Activated naive CD4-positive, alpha-beta T cell treated with Interleukin-2 at 50 U/mL for 16 hours (primary cell): ENCODE results near the gene ZDHHC8.

Source experiments
- DNase-seq: peaks from one replicate; pipeline ENCODE4 v3.0.0-alpha.2; 2020

Gene ZDHHC8, protein sequence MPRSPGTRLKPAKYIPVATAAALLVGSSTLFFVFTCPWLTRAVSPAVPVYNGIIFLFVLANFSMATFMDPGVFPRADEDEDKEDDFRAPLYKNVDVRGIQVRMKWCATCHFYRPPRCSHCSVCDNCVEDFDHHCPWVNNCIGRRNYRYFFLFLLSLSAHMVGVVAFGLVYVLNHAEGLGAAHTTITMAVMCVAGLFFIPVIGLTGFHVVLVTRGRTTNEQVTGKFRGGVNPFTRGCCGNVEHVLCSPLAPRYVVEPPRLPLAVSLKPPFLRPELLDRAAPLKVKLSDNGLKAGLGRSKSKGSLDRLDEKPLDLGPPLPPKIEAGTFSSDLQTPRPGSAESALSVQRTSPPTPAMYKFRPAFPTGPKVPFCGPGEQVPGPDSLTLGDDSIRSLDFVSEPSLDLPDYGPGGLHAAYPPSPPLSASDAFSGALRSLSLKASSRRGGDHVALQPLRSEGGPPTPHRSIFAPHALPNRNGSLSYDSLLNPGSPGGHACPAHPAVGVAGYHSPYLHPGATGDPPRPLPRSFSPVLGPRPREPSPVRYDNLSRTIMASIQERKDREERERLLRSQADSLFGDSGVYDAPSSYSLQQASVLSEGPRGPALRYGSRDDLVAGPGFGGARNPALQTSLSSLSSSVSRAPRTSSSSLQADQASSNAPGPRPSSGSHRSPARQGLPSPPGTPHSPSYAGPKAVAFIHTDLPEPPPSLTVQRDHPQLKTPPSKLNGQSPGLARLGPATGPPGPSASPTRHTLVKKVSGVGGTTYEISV

DNA sequence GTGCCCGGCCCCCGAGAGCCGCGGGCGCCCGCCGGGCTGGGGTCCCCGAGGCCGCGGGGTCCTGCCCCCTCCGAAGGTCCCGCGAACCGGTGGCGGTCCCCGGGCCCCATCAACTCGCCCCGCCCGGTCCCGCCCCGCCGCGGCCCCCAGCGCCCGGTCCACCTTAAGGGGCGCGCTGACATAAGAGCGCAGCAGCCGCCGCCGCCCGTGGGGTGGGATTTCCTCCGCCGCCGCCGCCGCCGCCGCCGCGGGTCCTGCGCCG lies at the start of gene ZDHHC8:
Gene ZDHHC8, plus strand, starts transcription at position 208 of the 262 bp plus-strand sequence. CDS start 144 bp downstream, outside the sequence.
- DNase-seq = peak; percentile 51

DNA sequence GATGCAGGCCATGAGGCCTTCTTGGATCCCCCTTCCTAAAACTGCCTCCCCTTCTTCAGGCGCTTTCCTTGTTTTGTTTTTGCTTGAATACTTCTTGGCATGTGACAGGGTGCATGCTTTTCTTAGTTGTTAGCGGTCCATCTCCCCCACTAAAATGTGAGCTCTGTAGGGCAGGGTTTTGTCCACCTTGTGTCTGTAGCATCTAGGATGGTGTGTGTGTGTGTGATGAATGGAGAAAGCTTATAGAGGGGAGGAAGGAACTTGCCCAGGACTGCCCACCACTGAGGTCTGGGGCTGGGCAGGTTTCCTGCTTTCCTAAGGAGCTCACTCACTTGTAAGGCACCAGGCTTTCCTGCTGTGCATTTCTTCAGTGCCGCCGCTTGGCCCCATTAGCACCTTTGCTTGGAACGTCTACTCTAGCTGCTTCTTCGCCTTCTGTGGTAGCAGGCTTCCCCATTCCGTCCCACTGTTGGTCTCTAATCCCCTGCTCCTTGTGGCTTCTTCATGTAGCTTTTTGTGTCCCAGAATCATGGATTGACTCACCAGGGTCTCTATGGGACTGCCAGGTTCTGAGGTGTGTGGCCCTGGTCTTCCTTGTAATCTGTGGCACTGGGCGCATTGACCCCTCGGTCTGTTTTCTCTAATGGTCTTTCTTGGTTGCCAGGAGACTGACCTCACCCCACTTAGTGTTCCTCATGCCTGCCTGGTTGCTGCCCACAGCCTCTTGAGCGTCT lies 48.3 kb upstream of the ZDHHC8 start:
- DNase-seq = no peak

DNA sequence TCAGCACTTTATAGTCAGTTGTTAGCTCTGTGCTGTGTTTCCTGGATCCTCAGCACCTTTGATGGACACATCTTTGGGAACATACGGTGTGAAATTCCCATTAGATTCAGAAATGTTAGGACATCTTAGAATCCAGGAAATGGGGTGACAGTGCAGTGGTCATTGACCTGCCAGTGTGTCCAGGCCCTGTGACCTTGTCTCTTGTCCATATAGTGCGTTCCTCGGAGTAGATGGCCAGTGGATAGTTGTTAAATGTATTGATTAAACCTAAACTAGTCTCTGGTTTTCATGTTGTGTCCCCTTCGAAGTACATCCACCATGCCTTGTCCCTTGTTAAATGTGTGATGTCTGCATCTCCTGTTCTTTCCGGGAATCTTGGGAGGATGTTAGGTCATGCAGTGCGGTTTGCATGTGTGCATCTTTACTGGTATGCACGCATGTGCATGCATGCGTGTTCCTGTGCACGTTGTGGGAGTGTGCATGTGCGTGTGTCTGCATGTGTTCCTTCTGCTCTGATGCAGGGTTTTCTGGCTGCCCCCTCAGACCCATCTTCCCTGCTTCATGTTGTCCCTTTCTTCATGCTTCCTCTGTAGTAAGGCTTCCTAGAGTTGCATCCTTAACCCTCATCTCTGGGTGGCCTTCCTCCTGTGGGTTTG lies 47.6 kb upstream of the ZDHHC8 start:
- no peak for DNase-seq

DNA sequence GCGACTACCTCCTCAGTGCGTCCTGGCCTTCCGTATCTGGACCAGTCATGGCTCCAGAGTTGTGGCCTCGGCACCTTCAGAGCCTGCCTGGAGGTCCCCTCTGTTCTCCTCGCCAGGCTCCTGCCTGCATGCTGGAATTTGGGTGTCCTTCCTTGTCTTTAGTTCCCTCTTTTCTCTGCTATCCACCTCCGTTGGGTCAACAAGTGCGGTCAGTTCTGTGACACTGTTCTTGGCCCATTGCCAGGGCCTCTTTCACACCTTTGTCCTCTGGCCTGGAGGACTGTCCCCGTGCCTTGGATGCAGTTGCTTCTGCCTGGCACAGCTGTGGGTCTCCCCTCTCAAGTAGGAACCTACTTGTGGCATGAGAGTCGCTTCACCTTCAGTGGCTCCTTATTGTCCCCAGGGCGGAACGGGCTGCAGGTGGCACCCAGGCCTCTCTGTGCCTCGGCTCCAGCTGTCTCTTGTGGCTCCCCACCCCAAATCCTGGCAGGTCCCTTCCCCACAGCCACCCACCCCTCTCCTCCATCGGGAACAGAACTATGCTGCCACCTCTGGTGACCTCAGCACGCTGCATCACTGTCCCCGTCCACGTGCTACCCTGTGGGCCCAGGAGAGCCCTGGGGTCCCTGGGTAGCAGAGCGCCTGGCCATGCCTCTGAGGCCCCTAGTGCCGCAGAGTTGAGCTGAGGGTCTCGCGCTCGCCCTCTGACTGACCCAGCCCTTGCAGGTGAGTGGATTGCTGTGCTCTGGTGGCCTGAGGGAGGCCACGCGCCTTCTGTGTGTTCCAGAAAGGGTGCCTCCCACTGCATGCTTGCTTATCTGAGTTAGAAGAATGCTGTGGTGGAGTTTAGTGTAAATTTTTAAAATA lies 46.8 kb upstream of the ZDHHC8 start:
- peak; percentile 19 for DNase-seq

DNA sequence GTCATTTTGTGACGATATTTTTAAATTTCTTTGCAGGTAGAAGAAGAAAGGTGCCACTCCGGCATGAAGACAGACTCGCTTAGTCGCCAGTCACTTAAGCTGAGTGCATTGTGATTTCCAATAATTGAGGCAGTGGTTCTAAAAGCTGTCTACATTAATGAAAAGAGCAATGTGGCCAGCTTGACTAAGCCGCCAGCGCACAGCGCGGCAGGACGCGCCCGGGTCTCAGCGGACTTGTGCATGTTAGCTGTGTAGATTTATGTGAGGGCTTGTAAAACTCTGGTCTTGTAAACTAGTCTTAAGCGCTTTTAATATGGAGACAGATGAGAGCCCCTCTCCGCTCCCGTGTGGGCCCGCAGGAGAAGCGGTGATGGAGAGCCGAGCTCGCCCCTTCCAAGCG lies 46.0 kb upstream of the ZDHHC8 start:
- no peak for DNase-seq

DNA sequence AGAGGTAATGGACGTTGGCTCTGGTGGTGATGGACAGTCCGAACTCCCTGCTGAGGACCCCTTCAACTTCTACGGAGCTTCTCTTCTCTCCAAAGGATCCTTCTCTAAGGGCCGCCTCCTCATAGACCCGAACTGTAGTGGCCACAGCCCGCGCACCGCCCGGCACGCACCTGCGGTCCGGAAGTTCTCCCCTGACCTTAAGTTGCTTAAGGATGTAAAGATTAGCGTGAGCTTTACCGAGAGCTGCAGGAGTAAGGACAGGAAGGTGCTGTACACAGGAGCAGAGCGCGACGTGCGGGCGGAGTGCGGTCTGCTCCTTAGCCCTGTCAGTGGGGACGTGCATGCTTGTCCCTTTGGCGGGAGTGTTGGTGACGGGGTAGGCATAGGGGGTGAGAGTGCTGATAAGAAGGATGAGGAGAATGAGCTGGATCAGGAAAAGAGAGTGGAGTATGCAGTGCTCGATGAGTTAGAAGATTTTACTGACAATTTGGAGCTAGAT lies 45.5 kb upstream of the ZDHHC8 start:
- DNase-seq = no peak

DNA sequence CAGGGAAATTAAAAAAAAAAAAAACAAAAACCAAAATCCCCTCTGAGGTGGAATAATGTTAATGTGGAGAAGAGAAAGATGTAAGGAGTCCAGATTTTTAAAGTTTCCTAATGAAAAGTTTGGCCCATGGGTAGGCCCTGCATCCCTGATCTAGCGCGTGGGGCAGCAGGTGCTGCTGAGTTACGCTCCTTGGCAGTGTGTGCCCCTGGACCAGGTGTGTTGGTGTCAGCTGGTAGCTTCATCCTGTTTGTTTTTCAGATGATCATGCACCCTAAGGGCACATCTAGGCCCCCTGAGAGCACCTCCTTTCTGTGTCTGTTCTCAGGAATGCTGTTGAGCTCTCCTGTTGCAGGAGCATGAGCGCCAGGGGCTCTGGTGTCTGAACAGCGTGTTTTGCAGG lies 44.8 kb upstream of the ZDHHC8 start:
- no peak for DNase-seq

DNA sequence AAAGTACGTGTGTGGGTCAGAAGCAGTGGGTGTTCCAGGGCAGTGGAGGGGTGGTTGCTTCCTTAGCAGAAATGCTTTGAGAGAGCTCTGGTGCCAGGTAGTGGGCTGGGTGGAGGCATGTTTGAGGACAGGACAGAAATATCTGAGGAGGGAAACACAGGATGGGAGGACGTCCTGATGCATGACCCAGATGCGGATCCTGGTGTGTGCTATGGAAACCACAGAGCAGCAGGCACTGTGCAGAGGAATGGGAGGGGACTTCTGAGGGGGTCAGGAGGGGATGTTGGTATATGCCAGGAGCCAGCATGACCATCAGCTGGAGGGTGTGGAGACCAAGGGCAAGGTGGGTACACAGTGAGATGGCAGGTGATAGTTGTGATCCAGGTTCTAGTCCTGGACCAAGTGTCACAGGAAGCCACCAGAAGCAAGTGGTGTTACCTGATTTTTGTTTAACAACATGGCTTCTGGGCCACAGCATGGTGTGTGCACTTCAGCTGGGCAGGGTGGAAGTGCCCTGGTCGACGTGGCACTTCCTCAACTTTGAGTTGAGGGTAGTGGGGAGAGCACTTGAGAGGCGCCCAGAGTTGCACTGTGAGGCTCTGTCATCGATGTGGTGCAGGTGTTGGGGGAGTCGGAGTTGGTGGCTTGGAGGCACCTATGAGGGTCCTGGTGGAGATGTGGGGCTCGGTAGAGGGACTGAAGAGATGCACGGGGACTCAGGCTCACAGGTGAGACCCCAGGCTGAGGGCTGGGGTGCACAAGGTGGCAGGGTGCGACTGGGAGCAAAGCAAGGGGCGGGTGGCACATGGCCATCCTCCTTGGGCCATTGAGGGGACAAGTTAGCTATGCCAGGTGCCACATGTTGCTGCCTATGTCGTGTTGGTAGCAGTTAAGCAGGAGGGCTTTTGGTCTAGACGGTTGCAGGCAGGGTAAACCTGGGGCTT lies 44.0 kb upstream of the ZDHHC8 start:
- no peak for DNase-seq

DNA sequence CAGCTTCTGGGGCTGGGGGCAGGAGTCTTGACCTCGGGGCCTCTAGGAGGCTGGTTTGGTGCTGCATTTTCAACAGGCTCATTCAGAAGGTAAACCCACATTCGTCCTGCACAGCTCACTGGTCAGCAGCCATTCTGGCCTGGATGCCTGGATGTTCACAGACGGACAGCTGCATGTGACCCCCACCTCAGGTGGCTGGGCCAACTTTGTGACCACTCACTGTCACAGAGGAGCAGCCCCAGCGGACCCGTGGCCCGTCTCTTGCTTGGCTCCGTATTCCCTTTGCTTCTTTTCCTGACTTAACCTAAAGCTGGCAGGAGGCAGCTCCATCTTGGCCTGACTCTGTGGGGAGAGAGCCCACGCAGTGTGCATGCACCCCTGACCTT lies 43.3 kb upstream of the ZDHHC8 start:
- no peak for DNase-seq

DNA sequence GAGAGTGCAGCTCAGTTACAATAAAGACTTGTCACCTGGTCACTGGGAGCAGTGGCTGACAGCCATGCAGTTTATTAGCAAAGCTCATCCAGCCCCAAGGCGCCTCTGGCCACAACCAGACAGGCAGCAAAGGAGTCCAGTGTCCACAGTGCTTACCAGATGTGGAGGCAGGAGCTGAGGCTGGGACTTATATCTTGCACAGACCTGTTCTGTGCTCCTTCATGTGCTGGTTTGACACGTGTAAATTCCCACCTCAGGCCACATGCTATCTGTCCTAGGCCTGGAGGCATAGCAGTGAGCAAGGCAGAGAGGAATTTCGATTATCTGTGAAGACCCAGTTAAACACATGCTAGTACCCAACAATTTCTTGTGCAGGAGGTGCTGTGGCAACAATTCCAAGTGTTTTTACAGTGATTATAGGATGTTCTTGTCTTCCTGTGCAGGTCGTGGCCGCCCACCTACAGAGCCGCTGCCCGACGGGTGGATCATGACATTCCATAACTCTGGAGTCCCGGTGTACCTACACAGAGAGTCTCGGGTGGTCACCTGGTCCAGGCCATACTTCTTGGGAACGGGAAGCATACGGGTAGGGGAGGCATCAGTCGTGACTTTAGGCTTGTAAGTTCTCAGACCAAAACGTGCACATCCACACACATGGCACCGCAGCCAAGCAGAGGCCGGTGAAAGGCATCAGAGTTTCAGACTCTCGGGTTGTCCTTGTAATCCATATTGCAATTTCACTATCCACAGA lies 42.2 kb upstream of the ZDHHC8 start:
- no peak for DNase-seq

DNA sequence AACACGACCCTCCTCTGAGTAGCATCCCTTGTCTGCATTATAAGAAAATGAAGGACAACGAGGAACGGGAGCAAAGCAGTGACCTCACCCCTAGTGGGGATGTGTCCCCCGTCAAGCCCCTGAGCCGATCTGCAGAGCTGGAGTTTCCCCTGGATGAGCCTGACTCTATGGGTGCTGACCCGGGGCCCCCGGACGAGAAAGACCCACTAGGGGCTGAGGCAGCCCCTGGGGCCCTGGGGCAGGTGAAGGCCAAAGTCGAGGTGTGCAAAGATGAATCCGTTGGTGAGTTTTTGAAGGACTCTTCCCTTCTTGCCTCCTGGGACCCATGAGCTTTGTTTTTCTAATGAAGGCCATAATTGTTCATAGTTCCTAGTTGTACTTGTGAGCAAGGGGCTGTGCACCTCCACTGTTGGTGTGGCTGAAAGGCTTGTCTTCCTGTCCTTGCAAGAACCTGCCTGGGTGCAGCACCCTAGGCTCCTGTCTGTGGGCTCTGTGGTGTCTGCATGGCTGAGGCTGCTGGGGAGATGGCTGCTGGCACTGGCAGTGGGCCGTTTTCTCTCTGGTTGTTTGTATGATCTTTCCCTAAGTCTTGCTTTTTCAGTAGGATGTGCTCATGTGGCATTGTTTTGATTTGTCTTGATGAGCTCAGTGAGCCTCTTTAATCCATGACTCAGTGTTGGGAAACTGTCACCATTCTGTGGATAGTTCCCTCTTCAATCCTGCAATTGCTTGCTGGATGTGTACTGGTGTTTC lies 41.5 kb upstream of the ZDHHC8 start:
- DNase-seq = no peak

DNA sequence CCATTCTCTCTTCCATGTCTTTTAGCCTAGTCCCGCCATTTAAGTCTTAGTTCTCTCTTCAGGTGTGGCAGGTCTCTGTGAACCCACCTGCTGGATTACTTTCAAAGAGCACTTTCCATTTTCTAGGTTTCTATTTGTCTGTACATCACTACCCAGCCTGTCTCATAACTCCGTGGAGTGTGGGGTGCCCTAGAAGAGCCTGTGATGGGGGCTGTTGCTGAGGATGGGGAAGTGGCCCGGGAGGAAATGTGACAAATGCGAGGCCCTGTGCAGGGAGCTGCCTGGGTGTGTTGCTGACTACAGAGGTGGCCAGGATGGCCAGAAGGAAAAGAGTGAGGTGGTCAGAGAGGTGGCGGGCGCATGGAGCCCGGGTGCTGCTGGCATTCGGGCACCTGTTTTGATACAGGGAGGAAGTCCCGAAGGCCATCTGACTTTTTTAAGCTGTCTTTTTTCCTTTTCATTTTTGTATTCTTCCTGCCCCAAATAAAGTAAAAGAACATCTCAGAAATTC lies 40.8 kb upstream of the ZDHHC8 start:
- DNase-seq = no peak

DNA sequence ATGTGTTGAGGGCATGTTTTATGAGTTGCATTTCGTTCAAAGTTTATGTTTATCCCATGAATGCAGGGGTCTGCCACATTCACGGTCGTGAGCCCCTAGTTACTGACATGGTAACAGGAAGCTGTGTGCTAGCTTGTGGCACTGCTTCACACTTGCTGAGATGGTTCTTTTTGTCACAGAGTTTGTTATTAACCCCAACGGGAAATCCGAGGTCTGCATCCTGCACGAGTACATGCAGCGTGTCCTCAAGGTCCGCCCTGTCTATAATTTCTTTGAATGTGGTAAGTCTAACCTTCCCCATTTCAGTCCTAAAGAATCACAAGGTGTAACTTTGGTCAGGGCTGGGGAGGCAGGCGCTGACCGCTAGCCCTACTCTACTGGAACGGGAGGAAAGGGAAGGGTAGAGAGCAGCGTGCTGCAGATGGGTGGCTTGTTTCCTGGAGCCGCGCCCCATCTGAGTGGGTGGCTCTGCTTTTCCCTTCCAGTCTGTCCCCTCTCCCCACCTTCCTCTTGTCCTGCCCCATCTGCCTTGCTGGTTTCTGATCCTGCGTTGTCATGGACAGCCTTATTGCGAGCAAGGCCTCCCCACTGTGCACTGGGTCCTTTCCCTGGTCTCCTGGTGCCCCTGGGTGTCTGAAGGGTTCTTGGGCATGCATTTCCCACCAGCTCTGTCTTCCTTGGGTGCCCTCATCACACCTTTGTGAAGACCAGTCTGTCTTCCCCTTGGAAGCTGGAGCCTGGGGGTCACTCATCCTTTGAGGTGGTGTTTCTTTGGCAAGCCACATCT lies 39.7 kb upstream of the ZDHHC8 start:
- no peak for DNase-seq

DNA sequence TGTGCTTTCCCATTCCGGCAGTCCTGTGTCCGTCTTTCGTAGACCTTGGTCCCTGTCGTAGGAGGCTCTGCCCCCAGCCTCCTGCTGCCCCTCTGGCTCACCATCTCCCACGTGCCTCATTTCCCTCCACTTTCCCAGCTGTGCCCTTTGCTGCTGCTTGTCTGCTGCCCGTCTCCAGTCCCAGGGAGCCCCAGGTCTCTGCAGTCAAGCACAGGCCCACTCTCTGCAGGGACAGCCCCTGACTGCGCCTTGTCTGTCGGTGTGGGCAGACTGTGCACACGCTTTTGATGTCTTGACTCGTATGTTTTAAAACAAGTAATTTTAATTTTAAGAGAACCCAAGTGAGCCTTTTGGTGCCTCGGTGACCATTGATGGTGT lies 39.1 kb upstream of the ZDHHC8 start:
- no peak for DNase-seq

DNA sequence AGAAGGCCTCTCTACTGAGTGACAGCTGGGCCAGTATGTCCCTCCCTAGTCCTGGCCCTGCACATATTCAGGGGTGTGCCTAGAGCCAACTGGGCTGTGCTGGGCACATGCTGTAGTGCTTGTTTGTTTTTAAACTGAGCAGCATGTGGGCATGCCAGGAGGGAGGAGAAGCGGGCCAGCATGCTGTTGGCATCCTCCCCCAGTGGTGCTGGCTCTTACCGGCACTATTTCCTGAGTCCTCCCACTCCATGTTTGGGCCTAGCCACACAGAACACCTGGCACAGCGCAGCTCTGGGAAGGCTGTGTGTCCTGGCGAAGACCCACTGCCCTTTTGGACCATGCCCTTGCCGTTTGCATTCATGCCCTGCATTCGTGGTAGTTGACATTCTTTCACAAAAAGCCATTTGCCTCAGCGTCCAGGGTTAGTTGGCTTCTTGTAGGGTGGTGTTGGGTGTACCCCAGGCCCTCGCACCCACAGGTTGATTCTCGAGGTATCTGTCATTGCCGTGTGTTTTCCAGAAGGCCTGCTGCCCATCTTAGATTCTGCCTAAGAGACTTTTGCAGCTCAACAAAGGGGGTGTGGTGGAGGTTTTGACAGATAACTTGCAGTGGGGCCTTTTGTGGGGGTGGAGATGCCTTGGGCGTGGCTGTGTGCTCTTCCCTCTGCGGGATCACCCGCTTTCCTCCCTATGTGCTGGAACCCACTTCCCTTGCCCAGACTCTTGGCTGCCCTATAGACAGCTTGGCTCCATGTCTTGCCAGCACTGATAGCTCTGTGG lies 38.0 kb upstream of the ZDHHC8 start:
- no peak for DNase-seq

DNA sequence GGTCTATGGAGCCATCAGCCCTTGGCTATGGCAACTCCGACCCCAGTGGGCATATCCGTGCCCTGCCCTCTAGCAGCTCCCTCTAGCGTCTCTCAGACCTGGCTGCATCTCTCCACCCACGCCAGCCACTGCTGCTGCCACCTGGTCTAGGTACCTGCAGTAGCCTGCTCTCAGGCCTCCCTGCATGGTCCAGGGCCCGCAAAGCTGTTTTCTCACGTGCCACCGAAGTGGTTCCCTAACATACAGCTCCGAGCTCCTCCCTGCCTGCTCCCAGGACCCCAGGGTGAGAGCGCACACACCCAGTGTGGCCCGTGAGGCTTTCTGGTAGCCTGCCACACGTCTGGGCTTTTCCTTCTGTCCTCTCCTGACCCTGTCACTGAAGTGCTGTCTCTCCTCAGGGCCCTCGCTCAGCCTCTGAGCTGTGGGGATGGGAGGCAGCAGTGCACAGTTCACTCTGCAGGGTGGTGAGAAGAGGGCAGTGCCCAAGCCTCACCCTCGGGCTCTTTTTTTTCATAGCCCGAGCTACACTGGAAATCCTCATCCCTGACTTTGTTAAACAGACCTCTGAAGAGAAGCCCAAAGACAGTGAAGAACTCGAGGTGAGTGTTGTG lies 37.3 kb upstream of the ZDHHC8 start:
- DNase-seq = no peak

DNA sequence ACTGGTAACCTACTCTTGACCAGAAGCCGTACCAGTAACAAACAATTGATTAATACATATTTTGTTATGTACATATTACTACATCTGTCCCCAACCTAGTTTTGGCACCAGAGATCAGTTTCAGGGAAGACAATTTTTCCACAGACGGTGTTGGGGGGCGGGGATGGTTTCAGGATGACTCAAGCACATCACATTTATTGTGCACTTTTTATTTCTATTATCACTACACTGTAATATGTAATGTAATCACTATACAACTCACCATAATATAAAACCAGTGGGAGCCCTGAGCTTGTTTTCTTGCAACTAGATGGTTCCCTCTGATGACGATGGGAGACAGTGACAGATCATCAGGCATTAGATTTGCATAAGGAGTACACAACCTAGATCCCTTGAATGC lies 36.1 kb upstream of the ZDHHC8 start:
- DNase-seq = peak; percentile 55
